WTC11 (cell line): ENCODE results near the gene CLIC6. TPM values are rescaled to one million over a fixed set of nuclear protein-coding genes. Genes with fewer than 3 reads are reported as not detected.

ENCODE experiments used
- ATAC-seq: fragments of 200-7000 bp; cut with Tn5 transposase; 2 replicates; pipeline ENCODE4 v1.10.0; 2021; ENCODE audit warnings: mild to moderate bottlenecking, moderate library complexity
- CTCF ChIA-PET: fragments of 300-600 bp; sonication (Branson Sonifier 250); formaldehyde crosslinking; loops from one replicate; lab custom pipeline; 2021; ENCODE audit warnings: antibody characterized with exemption; lab: Charles Lee
- POLR2A ChIA-PET: fragments of 350-600 bp; sonication (Branson Sonifier 250); formaldehyde crosslinking; loops from one replicate; lab custom pipeline; 2021; ENCODE audit warnings: antibody characterized with exemption; lab: Charles Lee
- DNase-seq: peaks from one replicate; pipeline ENCODE4 v3.0.0; 2021; ENCODE audit warnings: low spot score
- H3K27ac Mint-ChIP-seq: 2 replicates; pipeline ENCODE4 v1.8.0; 2021; ENCODE audit warnings: mixed read lengths
- H3K27me3 Mint-ChIP-seq: 2 replicates; pipeline ENCODE4 v1.8.0; 2021; ENCODE audit warnings: low read depth, mild to moderate bottlenecking, moderate library complexity, mixed read lengths
- H3K36me3 Mint-ChIP-seq: 2 replicates; pipeline ENCODE4 v1.8.0; 2021; ENCODE audit warnings: mixed read lengths
- H3K4me1 Mint-ChIP-seq: 2 replicates; pipeline ENCODE4 v1.8.0; 2022; ENCODE audit warnings: mixed read lengths
- H3K4me3 Mint-ChIP-seq: 2 replicates; pipeline ENCODE4 v1.8.0; 2021; ENCODE audit warnings: mild to moderate bottlenecking, moderate library complexity, mixed read lengths
- H3K9me3 Mint-ChIP-seq: 2 replicates; pipeline ENCODE4 v1.8.0; 2021; ENCODE audit warnings: mixed read lengths
- AR ChIP-seq: fragments of 250-450 bp; sonication (Bioruptor Pico); IDR thresholded peaks from 2 replicates; pipeline ENCODE4 v1.9.0; 2021; ENCODE audit warnings: mild to moderate bottlenecking
- ATF1 ChIP-seq: sonication (generic); formaldehyde crosslinking; IDR thresholded peaks from 2 replicates; pipeline ENCODE4 v1.8.1; 2023; ENCODE audit warnings: mild to moderate bottlenecking, moderate library complexity, missing genetic modification reagents
- CBFB ChIP-seq: sonication (generic); formaldehyde crosslinking; IDR thresholded peaks from 2 replicates; pipeline ENCODE4 v1.8.1; 2022; ENCODE audit warnings: mild to moderate bottlenecking, low read depth, missing genetic modification reagents
- ELF4 ChIP-seq: sonication (generic); formaldehyde crosslinking; IDR thresholded peaks from 2 replicates; pipeline ENCODE4 v1.8.1; 2022; ENCODE audit warnings: low read depth, mild to moderate bottlenecking, moderate library complexity, missing genetic modification reagents
- GABPB1 ChIP-seq: sonication (generic); formaldehyde crosslinking; IDR thresholded peaks from 2 replicates; pipeline ENCODE4 v1.8.1; 2023; ENCODE audit warnings: mild to moderate bottlenecking, missing genetic modification reagents
- HMGA2 ChIP-seq: fragments of 250-450 bp; sonication (Bioruptor Pico); IDR thresholded peaks from 2 replicates; pipeline ENCODE4 v1.4.0; 2021; ENCODE audit warnings: mild to moderate bottlenecking, moderate library complexity
- IRF1 ChIP-seq: sonication (generic); formaldehyde crosslinking; IDR thresholded peaks from 2 replicates; pipeline ENCODE4 v1.8.0; 2023; ENCODE audit warnings: missing genetic modification reagents
- MAX ChIP-seq: sonication (generic); formaldehyde crosslinking; IDR thresholded peaks from 2 replicates; pipeline ENCODE4 v1.8.0; 2022; ENCODE audit warnings: mild to moderate bottlenecking, missing genetic modification reagents
- NFE2L1 ChIP-seq: sonication (generic); formaldehyde crosslinking; IDR thresholded peaks from 2 replicates; pipeline ENCODE4 v1.8.1; 2023; ENCODE audit warnings: missing genetic modification reagents
- NR1H2 ChIP-seq: sonication (generic); formaldehyde crosslinking; IDR thresholded peaks from 2 replicates; pipeline ENCODE4 v1.9.0; 2021; ENCODE audit warnings: mild to moderate bottlenecking, moderate library complexity, missing genetic modification reagents
- NR3C1 ChIP-seq: sonication (generic); formaldehyde crosslinking; conservative IDR thresholded peaks from 2 replicates; pipeline ENCODE4 v1.8.1; 2023; ENCODE audit warnings: low read depth, mild to moderate bottlenecking, missing genetic modification reagents
- OVOL2 ChIP-seq: fragments of 250-450 bp; sonication (Bioruptor Pico); IDR thresholded peaks from 2 replicates; pipeline ENCODE4 v1.9.0; 2021; ENCODE audit warnings: mild to moderate bottlenecking, borderline replicate concordance
- SMAD4 ChIP-seq: sonication (generic); formaldehyde crosslinking; IDR thresholded peaks from 2 replicates; pipeline ENCODE4 v1.8.0; 2022; ENCODE audit warnings: mild to moderate bottlenecking, missing genetic modification reagents
- SOX15 ChIP-seq: fragments of 250-450 bp; sonication (Bioruptor Pico); IDR thresholded peaks from 2 replicates; pipeline ENCODE4 v1.9.0; 2021; ENCODE audit warnings: mild to moderate bottlenecking
- SP1 ChIP-seq: sonication (generic); formaldehyde crosslinking; conservative IDR thresholded peaks from 2 replicates; pipeline ENCODE4 v1.8.1; 2022; ENCODE audit warnings: missing genetic modification reagents
- TCF7 ChIP-seq: sonication (generic); formaldehyde crosslinking; IDR thresholded peaks from 2 replicates; pipeline ENCODE4 v1.8.0; 2022; ENCODE audit warnings: mild to moderate bottlenecking, low read depth, missing genetic modification reagents, moderate library complexity
- TEAD4 ChIP-seq: sonication (generic); formaldehyde crosslinking; IDR thresholded peaks from 2 replicates; pipeline ENCODE4 v1.8.0; 2022; ENCODE audit warnings: mild to moderate bottlenecking, missing genetic modification reagents
- ZNF219 ChIP-seq: sonication (generic); formaldehyde crosslinking; IDR thresholded peaks from 2 replicates; pipeline ENCODE4 v1.8.0; 2023; ENCODE audit warnings: missing genetic modification reagents, mild to moderate bottlenecking, borderline replicate concordance
- ZNF232 ChIP-seq: sonication (generic); formaldehyde crosslinking; IDR thresholded peaks from 2 replicates; pipeline ENCODE4 v1.8.0; 2022; ENCODE audit warnings: mild to moderate bottlenecking, missing genetic modification reagents
- ZNF425 ChIP-seq: fragments of 250-450 bp; sonication (Bioruptor Pico); conservative IDR thresholded peaks from 2 replicates; pipeline ENCODE4 v1.9.0; 2021; ENCODE audit warnings: mild to moderate bottlenecking
- total RNA-seq: library from RNA; stranded (reverse); gene quantifications from 3 replicates; pipeline ENCODE4 v1.2.3, GENCODE V29; 2021
- TF ChIP-seq, protein P1 (sequence below): sonication (generic); formaldehyde crosslinking; IDR thresholded peaks from 2 replicates; pipeline ENCODE4 v1.8.0; 2022; ENCODE audit warnings: mild to moderate bottlenecking, missing genetic modification reagents
- TF ChIP-seq, protein P2 (sequence below): sonication (generic); formaldehyde crosslinking; conservative IDR thresholded peaks from 2 replicates; pipeline ENCODE4 v1.8.1; 2022; ENCODE audit warnings: mild to moderate bottlenecking, missing genetic modification reagents
- TF ChIP-seq, protein P3 (sequence below): sonication (generic); formaldehyde crosslinking; IDR thresholded peaks from 2 replicates; pipeline ENCODE4 v1.8.0; 2023; ENCODE audit warnings: mild to moderate bottlenecking, missing genetic modification reagents

The CLIC6 gene
- total RNA-seq, 1 experiment from 2014 or later: 1.8 TPM

GRCh38 chr21:34688145-34688544 lies 19.4 kb downstream of the CLIC6 start:
- CTCF ChIA-PET: no interaction called here
- DNase-seq (no peak), ATAC-seq (no peak)
- Mint-ChIP-seq H3K27ac (no peak overlapping the region), H3K36me3 (no peaks in the 10 kb centered on the region), H3K9me3 (peaks cover 6% of the 10 kb centered on the region), H3K27me3 (no peaks in the 10 kb centered on the region; the same call in 1 of the 2 replicates), H3K4me1 (peaks cover 30% of the 10 kb centered on the region), H3K4me3 (no peak overlapping the region)
- no peak for TF ChIP-seq TEAD4
- TF ChIP-seq MAX (CRISPR knock-in tag): no peak
- no peak for TF ChIP-seq OVOL2 (CRISPR knock-in tag)
- TF ChIP-seq, protein P1, sequence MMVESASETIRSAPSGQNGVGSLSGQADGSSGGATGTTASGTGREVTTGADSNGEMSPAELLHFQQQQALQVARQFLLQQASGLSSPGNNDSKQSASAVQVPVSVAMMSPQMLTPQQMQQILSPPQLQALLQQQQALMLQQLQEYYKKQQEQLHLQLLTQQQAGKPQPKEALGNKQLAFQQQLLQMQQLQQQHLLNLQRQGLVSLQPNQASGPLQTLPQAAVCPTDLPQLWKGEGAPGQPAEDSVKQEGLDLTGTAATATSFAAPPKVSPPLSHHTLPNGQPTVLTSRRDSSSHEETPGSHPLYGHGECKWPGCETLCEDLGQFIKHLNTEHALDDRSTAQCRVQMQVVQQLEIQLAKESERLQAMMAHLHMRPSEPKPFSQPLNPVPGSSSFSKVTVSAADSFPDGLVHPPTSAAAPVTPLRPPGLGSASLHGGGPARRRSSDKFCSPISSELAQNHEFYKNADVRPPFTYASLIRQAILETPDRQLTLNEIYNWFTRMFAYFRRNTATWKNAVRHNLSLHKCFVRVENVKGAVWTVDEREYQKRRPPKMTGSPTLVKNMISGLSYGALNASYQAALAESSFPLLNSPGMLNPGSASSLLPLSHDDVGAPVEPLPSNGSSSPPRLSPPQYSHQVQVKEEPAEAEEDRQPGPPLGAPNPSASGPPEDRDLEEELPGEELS (CRISPR knock-in tag): no peak
- no peak for TF ChIP-seq NFE2L1 (CRISPR knock-in tag)
- TF ChIP-seq SMAD4 (CRISPR knock-in tag): no peak
- no peak for TF ChIP-seq SP1 (CRISPR knock-in tag)
- TF ChIP-seq ATF1 (CRISPR knock-in tag): no peak
- no peak for TF ChIP-seq CBFB (CRISPR knock-in tag)
- no peak for TF ChIP-seq SOX15 (CRISPR knock-in tag)
- TF ChIP-seq NR1H2 (CRISPR knock-in tag): no peak
- TF ChIP-seq IRF1 (CRISPR knock-in tag): no peak
- TF ChIP-seq, protein P2, sequence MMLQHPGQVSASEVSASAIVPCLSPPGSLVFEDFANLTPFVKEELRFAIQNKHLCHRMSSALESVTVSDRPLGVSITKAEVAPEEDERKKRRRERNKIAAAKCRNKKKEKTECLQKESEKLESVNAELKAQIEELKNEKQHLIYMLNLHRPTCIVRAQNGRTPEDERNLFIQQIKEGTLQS: no peak
- TF ChIP-seq HMGA2 (CRISPR knock-in tag): no peak
- TF ChIP-seq GABPB1 (CRISPR knock-in tag): no peak
- POLR2A ChIA-PET: no interaction called here

- POLR2A ChIA-PET: no interaction called here
- DNase-seq: no peak
- Mint-ChIP-seq H3K9me3 (peaks cover 5% of the 10 kb centered on the region), H3K4me3 (no peak overlapping the region), H3K27me3 (peaks cover 3% of the 10 kb centered on the region; the same call in 1 of the 2 replicates), H3K4me1 (peaks cover 31% of the 10 kb centered on the region), H3K27ac (no peak overlapping the region), H3K36me3 (peaks cover 5% of the 10 kb centered on the region)
- no peak for ATAC-seq
- TF ChIP-seq TCF7: no peak
- no peak for TF ChIP-seq ZNF219 (CRISPR knock-in tag)
- no peak for TF ChIP-seq ZNF425 (CRISPR knock-in tag)
- TF ChIP-seq SMAD4 (CRISPR knock-in tag): no peak
- TF ChIP-seq NR3C1: no peak
- TF ChIP-seq AR (CRISPR knock-in tag): no peak
- TF ChIP-seq ZNF232: no peak
- no peak for TF ChIP-seq ELF4 (CRISPR knock-in tag)
- TF ChIP-seq, protein P3, sequence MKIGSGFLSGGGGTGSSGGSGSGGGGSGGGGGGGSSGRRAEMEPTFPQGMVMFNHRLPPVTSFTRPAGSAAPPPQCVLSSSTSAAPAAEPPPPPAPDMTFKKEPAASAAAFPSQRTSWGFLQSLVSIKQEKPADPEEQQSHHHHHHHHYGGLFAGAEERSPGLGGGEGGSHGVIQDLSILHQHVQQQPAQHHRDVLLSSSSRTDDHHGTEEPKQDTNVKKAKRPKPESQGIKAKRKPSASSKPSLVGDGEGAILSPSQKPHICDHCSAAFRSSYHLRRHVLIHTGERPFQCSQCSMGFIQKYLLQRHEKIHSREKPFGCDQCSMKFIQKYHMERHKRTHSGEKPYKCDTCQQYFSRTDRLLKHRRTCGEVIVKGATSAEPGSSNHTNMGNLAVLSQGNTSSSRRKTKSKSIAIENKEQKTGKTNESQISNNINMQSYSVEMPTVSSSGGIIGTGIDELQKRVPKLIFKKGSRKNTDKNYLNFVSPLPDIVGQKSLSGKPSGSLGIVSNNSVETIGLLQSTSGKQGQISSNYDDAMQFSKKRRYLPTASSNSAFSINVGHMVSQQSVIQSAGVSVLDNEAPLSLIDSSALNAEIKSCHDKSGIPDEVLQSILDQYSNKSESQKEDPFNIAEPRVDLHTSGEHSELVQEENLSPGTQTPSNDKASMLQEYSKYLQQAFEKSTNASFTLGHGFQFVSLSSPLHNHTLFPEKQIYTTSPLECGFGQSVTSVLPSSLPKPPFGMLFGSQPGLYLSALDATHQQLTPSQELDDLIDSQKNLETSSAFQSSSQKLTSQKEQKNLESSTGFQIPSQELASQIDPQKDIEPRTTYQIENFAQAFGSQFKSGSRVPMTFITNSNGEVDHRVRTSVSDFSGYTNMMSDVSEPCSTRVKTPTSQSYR: no peak
- CTCF ChIA-PET: no interaction called here
Measured at GRCh38 chr21:34688715-34689114, 19.9 kb downstream of the CLIC6 start.
